ENCODE measurements around the gene ZNHIT2. TPM values are rescaled to one million over a fixed set of nuclear protein-coding genes. Genes with fewer than 3 reads are reported as not detected.

Gene ZNHIT2
- polyA plus RNA-seq, 1 donor (not counting 4 experiments of a cell fraction or from before 2014, with no cell fraction given), result 2.6 TPM

GRCh38 chr11:65130631-65131416, 13.3 kb upstream of the ZNHIT2 start:
- no peaks in the 10 kb centered on the region for H3K27me3 ChIP-seq (ENCODE audit: control insufficient read depth, extremely low read depth, insufficient read depth, low read length)
- H3K9me3 ChIP-seq (ENCODE audit: control insufficient read depth, low read depth, low read length), result no peaks in the 10 kb centered on the region
- H3K4me2 ChIP-seq (ENCODE audit: control insufficient read depth, extremely low read depth, insufficient read depth, low read depth, low read length), result no peak overlapping the region
- H4K20me1 ChIP-seq (ENCODE audit: control insufficient read depth, extremely low read depth, insufficient read depth, low read length), result peaks cover 8% of the 10 kb centered on the region
- H3K79me2 ChIP-seq (ENCODE audit: control insufficient read depth, insufficient read depth, low read length), result peaks cover 32% of the 10 kb centered on the region
- H3K4me3 ChIP-seq (ENCODE audit: control insufficient read depth in 2 of 3, extremely low read depth in 1 of 3, insufficient read depth in 2 of 3, low read depth in 1 of 3, low read length in 3 of 3), result no peak overlapping the region
- dilution Hi-C loops (cut with MboI; ENCODE audit: extremely low pct_ligation_motif_present, low sequenced_read_pairs), result no loop called here
- no peaks in the 10 kb centered on the region for H3K9me1 ChIP-seq (ENCODE audit: control insufficient read depth, extremely low read depth, insufficient read depth, low read length)
- H2AFZ ChIP-seq (ENCODE audit: control insufficient read depth, low read length), result no peak overlapping the region
- TF ChIP-seq EZH2 (IDR thresholded peaks at IDR 0.05; ENCODE audit: low read length) (no peak), CTCF (optimal IDR thresholded peaks at IDR 0.05 in 1 of 3, IDR thresholded peaks at IDR 0.05 in 1 of 3, conservative IDR thresholded peaks at IDR 0.05 in 1 of 3; ENCODE audit: extremely low read depth in 1 of 3, insufficient read depth in 2 of 3, low read length in 3 of 3) (no peak)
- no peak overlapping the region for H3K9ac ChIP-seq (ENCODE audit: control insufficient read depth, extremely low read depth, insufficient read depth, low read length)
- FAIRE-seq, result no peak
- peaks cover 20% of the 10 kb centered on the region for H3K4me1 ChIP-seq (ENCODE audit: control insufficient read depth, extremely low read depth, insufficient read depth, low read length)
- H3K36me3 ChIP-seq (ENCODE audit: control insufficient read depth in 2 of 2, extremely low read depth in 1 of 2, insufficient read depth in 2 of 2, low read length in 2 of 2), result peaks cover 45 to 52% of the 10 kb centered on the region in 2 experiments
- no peak for DNase-seq (ENCODE audit: low read depth, low spot score)
- no peak overlapping the region for H3K27ac ChIP-seq (ENCODE audit: control insufficient read depth, insufficient read depth, low read length)

GRCh38 chr11:65129649-65130441, 12.3 kb upstream of the ZNHIT2 start:
- DNase-seq (ENCODE audit: low read depth, low spot score) (no peak), FAIRE-seq (no peak)
- no peak overlapping the region for H3K27ac ChIP-seq (ENCODE audit: control insufficient read depth, insufficient read depth, low read length)
- peaks cover 13% of the 10 kb centered on the region for H3K4me1 ChIP-seq (ENCODE audit: control insufficient read depth, extremely low read depth, insufficient read depth, low read length)
- no peaks in the 10 kb centered on the region for H3K27me3 ChIP-seq (ENCODE audit: control insufficient read depth, extremely low read depth, insufficient read depth, low read length)
- peaks cover 36% of the 10 kb centered on the region for H3K79me2 ChIP-seq (ENCODE audit: control insufficient read depth, insufficient read depth, low read length)
- no peak overlapping the region for H3K4me2 ChIP-seq (ENCODE audit: control insufficient read depth, extremely low read depth, insufficient read depth, low read depth, low read length)
- no peak overlapping the region for H3K4me3 ChIP-seq (ENCODE audit: control insufficient read depth in 2 of 3, extremely low read depth in 1 of 3, insufficient read depth in 2 of 3, low read depth in 1 of 3, low read length in 3 of 3)
- no peaks in the 10 kb centered on the region for H3K9me1 ChIP-seq (ENCODE audit: control insufficient read depth, extremely low read depth, insufficient read depth, low read length)
- no peaks in the 10 kb centered on the region for H3K9me3 ChIP-seq (ENCODE audit: control insufficient read depth, low read depth, low read length)
- peaks cover 47 to 52% of the 10 kb centered on the region in 2 experiments for H3K36me3 ChIP-seq (ENCODE audit: control insufficient read depth in 2 of 2, extremely low read depth in 1 of 2, insufficient read depth in 2 of 2, low read length in 2 of 2)
- no peak overlapping the region for H2AFZ ChIP-seq (ENCODE audit: control insufficient read depth, low read length)
- no peak for TF ChIP-seq CTCF (optimal IDR thresholded peaks at IDR 0.05 in 1 of 3, IDR thresholded peaks at IDR 0.05 in 1 of 3, conservative IDR thresholded peaks at IDR 0.05 in 1 of 3; ENCODE audit: extremely low read depth in 1 of 3, insufficient read depth in 2 of 3, low read length in 3 of 3)
- TF ChIP-seq EZH2 (IDR thresholded peaks at IDR 0.05; ENCODE audit: low read length), result no peak
- dilution Hi-C loops (cut with MboI; ENCODE audit: extremely low pct_ligation_motif_present, low sequenced_read_pairs), result no loop called here
- H3K9ac ChIP-seq (ENCODE audit: control insufficient read depth, extremely low read depth, insufficient read depth, low read length), result no peak overlapping the region
- H4K20me1 ChIP-seq (ENCODE audit: control insufficient read depth, extremely low read depth, insufficient read depth, low read length), result peaks cover 8% of the 10 kb centered on the region
